A549 (cell line): ENCODE data around the gene ZSCAN1. TPM values are rescaled to one million over a fixed set of nuclear protein-coding genes. Genes with fewer than 3 reads are reported as not detected.

ENCODE experiments used
- ATAC-seq, 2 experiments: fragments of 200-7000 bp in 1 of 2; fragments of >200 bp in 1 of 2; cut with Nextera tagmentation in 1 of 2; cut with Tn5 transposase in 1 of 2; 3 replicates each; pipeline versions ENCODE4 v1.8.0 to v1.9.1; 2018 to 2020; ENCODE audit warnings: mild to moderate bottlenecking in 1 of 2, moderate library complexity in 1 of 2
- CTCF ChIA-PET: fragments of 300-600 bp; sonication (Branson Sonifier 250); formaldehyde crosslinking; extraction: SDS; loops from one replicate; lab custom pipeline; 2021; ENCODE audit warnings: antibody characterized with exemption, inconsistent platforms; lab: Yijun Ruan, JAX
- POLR2A ChIA-PET: fragments of 350-600 bp; formaldehyde crosslinking; extraction: SDS; loops from one replicate; lab custom pipeline; 2021; ENCODE audit warnings: antibody characterized with exemption, inconsistent platforms; lab: Yijun Ruan, JAX
- DNase-seq, 2 experiments: peaks; one replicate each; pipeline versions ENCODE4 v3.0.0 to v3.0.0-alpha.2; 2011 to 2016; ENCODE audit warnings: low read depth in 1 of 2, low spot score in 1 of 2
- FAIRE-seq: peaks from 2 replicates; lab custom pipeline; 2011; peaks lifted over from hg19 to GRCh38; lab: Jason Lieb, UNC
- H3K27ac ChIP-seq, 2 experiments: fragments of >200 bp; sonication (Bioruptor Twin); formaldehyde crosslinking; 3 replicates each; pipeline ENCODE4 v1.5.1; 2016 to 2017
- H3K4me1 ChIP-seq: fragments of >200 bp; sonication (Bioruptor Twin); formaldehyde crosslinking; 3 replicates; pipeline ENCODE4 v1.6.1; 2016
- H3K4me2 ChIP-seq: fragments of >200 bp; sonication (Bioruptor Twin); formaldehyde crosslinking; 3 replicates; pipeline ENCODE4 v1.6.1; 2016
- H3K4me3 ChIP-seq: fragments of >200 bp; sonication (Bioruptor Twin); formaldehyde crosslinking; 3 replicates; pipeline ENCODE4 v1.5.1; 2016
- H3K9me3 ChIP-seq: fragments of >200 bp; sonication (Bioruptor Twin); formaldehyde crosslinking; 3 replicates; pipeline ENCODE4 v1.6.1; 2016
- ATOH8 ChIP-seq: fragments of 250-450 bp; sonication (Bioruptor Pico); IDR thresholded peaks from 2 replicates; pipeline ENCODE4 v1.5.0; 2020; ENCODE audit warnings: low read depth, mild to moderate bottlenecking, moderate library complexity
- BCL3 ChIP-seq: fragments of >200 bp; sonication (Bioruptor Twin); formaldehyde crosslinking; IDR thresholded peaks from 3 replicates; pipeline ENCODE4 v1.6.1; 2016
- CHD2 ChIP-seq: fragments of 150-350 bp; IDR thresholded peaks from 2 replicates; pipeline ENCODE4 v1.6.1; 2014; ENCODE audit warnings: low read length; ENCODE audit not compliant: partially characterized antibody
- CTCF ChIP-seq: fragments of >200 bp; sonication (Bioruptor Twin); formaldehyde crosslinking; IDR thresholded peaks from 3 replicates; pipeline ENCODE4 v1.5.1; 2016
- EHF ChIP-seq: fragments of 250-450 bp; sonication (Bioruptor Pico); IDR thresholded peaks from 2 replicates; pipeline ENCODE4 v1.5.0; 2020; ENCODE audit warnings: mild to moderate bottlenecking
- EHMT2 ChIP-seq: fragments of 200-600 bp; sonication (generic); IDR thresholded peaks from 2 replicates; pipeline ENCODE4 v1.6.1; 2016; ENCODE audit warnings: antibody characterized with exemption, low read depth, mild to moderate bottlenecking, moderate library complexity
- ELK1 ChIP-seq: fragments of 150-350 bp; IDR thresholded peaks from 2 replicates; pipeline ENCODE4 v1.6.1; 2014; ENCODE audit warnings: low read depth, mild to moderate bottlenecking, low read length
- FOSB ChIP-seq: fragments of 250-450 bp; sonication (Bioruptor Pico); IDR thresholded peaks from 2 replicates; pipeline ENCODE4 v1.5.0; 2020; ENCODE audit warnings: mild to moderate bottlenecking, moderate library complexity
- FOSL2 ChIP-seq, 2 experiments: fragments of 450-650 bp in 1 of 2; fragments of >200 bp in 1 of 2; sonication (Bioruptor Twin) in 1 of 2; formaldehyde crosslinking; IDR thresholded peaks; 2 replicates each; pipeline versions ENCODE4 v1.5.0 to v1.6.1; 2016 to 2020; ENCODE audit warnings: mild to moderate bottlenecking in 1 of 2, moderate library complexity in 1 of 2
- FOXS1 ChIP-seq: fragments of 250-450 bp; sonication (Bioruptor Pico); IDR thresholded peaks from 2 replicates; pipeline ENCODE4 v1.5.0; 2020; ENCODE audit warnings: mild to moderate bottlenecking, moderate library complexity
- GATA3 ChIP-seq: IDR thresholded peaks from 2 replicates; pipeline ENCODE4 v1.6.1; 2012; ENCODE audit warnings: borderline replicate concordance
- HDAC2 ChIP-seq: fragments of 200-600 bp; sonication (generic); IDR thresholded peaks from 2 replicates; pipeline ENCODE4 v1.6.1; 2016
- HES2 ChIP-seq: fragments of >200 bp; sonication (Bioruptor Twin); formaldehyde crosslinking; IDR thresholded peaks from 2 replicates; pipeline ENCODE4 v1.6.1; 2016
- HEYL ChIP-seq: fragments of 250-450 bp; sonication (Bioruptor Pico); IDR thresholded peaks from 2 replicates; pipeline ENCODE4 v1.8.0; 2021; ENCODE audit warnings: mild to moderate bottlenecking, moderate library complexity
- HMGXB4 ChIP-seq: fragments of 250-450 bp; sonication (Bioruptor Pico); IDR thresholded peaks from 2 replicates; pipeline ENCODE4 v1.5.0; 2021; ENCODE audit warnings: mild to moderate bottlenecking, moderate library complexity, borderline replicate concordance
- HOXA7 ChIP-seq: fragments of 250-450 bp; sonication (Bioruptor Pico); IDR thresholded peaks from 2 replicates; pipeline ENCODE4 v1.5.0; 2020; ENCODE audit warnings: mild to moderate bottlenecking, moderate library complexity
- HOXB13 ChIP-seq: fragments of 250-450 bp; sonication (Bioruptor Pico); IDR thresholded peaks from 2 replicates; pipeline ENCODE4 v1.5.0; 2020; ENCODE audit warnings: low read depth, mild to moderate bottlenecking, moderate library complexity
- JUNB ChIP-seq: fragments of >200 bp; sonication (Bioruptor Twin); formaldehyde crosslinking; IDR thresholded peaks from 2 replicates; pipeline ENCODE4 v1.6.1; 2016
- MAZ ChIP-seq: fragments of 150-350 bp; IDR thresholded peaks from 2 replicates; pipeline ENCODE4 v1.6.1; 2014; ENCODE audit warnings: antibody characterized with exemption, low read depth, low read length, borderline replicate concordance
- MYC ChIP-seq: IDR thresholded peaks from 2 replicates; pipeline ENCODE4 v1.6.1; 2012; ENCODE audit warnings: mild to moderate bottlenecking, inconsistent platforms, low read length, improper control_type of control experiment, borderline replicate concordance
- NR3C1 ChIP-seq: fragments of >200 bp; sonication (Bioruptor Twin); formaldehyde crosslinking; IDR thresholded peaks from 3 replicates; pipeline ENCODE4 v1.6.1; 2017
- RARB ChIP-seq: fragments of 250-450 bp; sonication (Bioruptor Pico); IDR thresholded peaks from 2 replicates; pipeline ENCODE4 v1.8.0; 2021; ENCODE audit warnings: mild to moderate bottlenecking, moderate library complexity
- RCOR1 ChIP-seq: fragments of 150-350 bp; IDR thresholded peaks from 2 replicates; pipeline ENCODE4 v1.6.1; 2014; ENCODE audit warnings: antibody characterized with exemption, low read length, low read depth
- RFX5 ChIP-seq: fragments of 450-650 bp; IDR thresholded peaks from 2 replicates; pipeline ENCODE4 v1.7.1; 2014; ENCODE audit warnings: antibody characterized with exemption, mild to moderate bottlenecking, moderate library complexity
- TFCP2L1 ChIP-seq: fragments of 250-450 bp; sonication (Bioruptor Pico); IDR thresholded peaks from 2 replicates; pipeline ENCODE4 v1.5.0; 2021; ENCODE audit warnings: mild to moderate bottlenecking
- TP53 ChIP-seq: fragments of 250-450 bp; sonication (Bioruptor Pico); IDR thresholded peaks from 2 replicates; pipeline ENCODE4 v1.5.0; 2021; ENCODE audit warnings: mild to moderate bottlenecking, moderate library complexity
- ZC3H11A ChIP-seq: fragments of 450-650 bp; IDR thresholded peaks from 2 replicates; pipeline ENCODE4 v1.6.1; 2014; ENCODE audit warnings: antibody characterized with exemption, mild to moderate bottlenecking
- ZNF302 ChIP-seq: fragments of 250-450 bp; sonication (Bioruptor Pico); IDR thresholded peaks from 2 replicates; pipeline ENCODE4 v1.9.0; 2021; ENCODE audit warnings: inconsistent platforms, mild to moderate bottlenecking, moderate library complexity
- WGBS: methylation state at CpG from one replicate; pipeline ENCODE4 v1.1.6; 2017; ENCODE audit errors: missing lambda C conversion rate; 5-methylcytosine and 5-hydroxymethylcytosine counted together
- polyA plus RNA-seq, 4 experiments: library from polyadenylated mRNA; depleted of rRNA in 3 of 4; stranded (reverse); fragments of >200 nt; fragmentation: RNase III in 1 of 4; extraction: RNeasy Plus Mini Kit Qiagen cat#74134 plus additional on column Dnase treatment in 1 of 4; gene quantifications; 2 replicates in 3 of 4; 3 replicates in 1 of 4; pipeline ENCODE4 v1.2.3, GENCODE V29; 2011 to 2017

ZSCAN1 gene
- polyA plus RNA-seq, 2 of the 4 experiments (the other 2 are of a cell fraction), result not detected

- no peak for TF ChIP-seq HDAC2
- TF ChIP-seq TP53 (CRISPR knock-in tag), result no peak
- TF ChIP-seq ZC3H11A, result no peak
- no peak for TF ChIP-seq NR3C1
- TF ChIP-seq GATA3, result no peak
- no peak for TF ChIP-seq EHMT2
- TF ChIP-seq CTCF, result no peak
- no peak for TF ChIP-seq FOSB (CRISPR knock-in tag)
- TF ChIP-seq HES2, result no peak
- TF ChIP-seq JUNB, result no peak
- TF ChIP-seq MYC, result no peak
- TF ChIP-seq EHF, result no peak
- TF ChIP-seq HOXA7 (CRISPR knock-in tag), result no peak
- TF ChIP-seq FOXS1 (CRISPR knock-in tag), result no peak
- TF ChIP-seq HEYL, result no peak
- no peak for TF ChIP-seq ATOH8 (CRISPR knock-in tag)
- TF ChIP-seq TFCP2L1 (CRISPR knock-in tag), result no peak
- TF ChIP-seq CHD2, result no peak
- ATAC-seq (no peak), DNase-seq (no peak), FAIRE-seq (no peak)
- H3K27ac ChIP-seq, result no peak overlapping the region
- peaks cover 86% of the 10 kb centered on the region for H3K9me3 ChIP-seq
- no peak overlapping the region for H3K4me3 ChIP-seq
- no peak overlapping the region for H3K4me2 ChIP-seq
- no peaks in the 10 kb centered on the region for H3K4me1 ChIP-seq
- POLR2A ChIA-PET, result no interaction called here
- 54% methylated on average over 13 of the region's 13 CpGs for WGBS
- CTCF ChIA-PET, result no interaction called here
These were observed 54.8 kb downstream of the ZSCAN1 start for GRCh38 chr19:58088521-58089052.

GRCh38 chr19:58089846-58090245, 56.0 kb downstream of the ZSCAN1 start:
- CTCF ChIA-PET, result no interaction called here
- POLR2A ChIA-PET, result no interaction called here
- TF ChIP-seq ZNF302 (no peak), FOSL2 (IDR thresholded peaks at IDR 0.05) (no peak), FOSL2 (CRISPR knock-in tag; IDR thresholded peaks at IDR 0.05) (no peak), HEYL (no peak), MAZ (no peak), RCOR1 (no peak)
- 48% methylated on average over 15 of the region's 16 CpGs for WGBS
- Histone ChIP-seq H3K4me1 (no peaks in the 10 kb centered on the region), H3K4me2 (no peak overlapping the region), H3K9me3 (peaks cover 81% of the 10 kb centered on the region), H3K27ac (no peak overlapping the region), H3K4me3 (no peak overlapping the region)
- no peak for DNase-seq
- no peak for FAIRE-seq
- ATAC-seq, result no peak

- Histone ChIP-seq H3K4me2 (no peak overlapping the region), H3K4me1 (no peaks in the 10 kb centered on the region), H3K27ac (no peak overlapping the region), H3K4me3 (no peak overlapping the region), H3K9me3 (peaks cover 81% of the 10 kb centered on the region)
- ChIA-PET POLR2A (no interaction called here), CTCF (interaction anchor here (0.6 to 1.6 kb wide), 2 partner anchors 8 to 126 kb away, joined by 4 read pairs; no protein-coding TSS in a partner anchor)
- FAIRE-seq (no peak), ATAC-seq (no peak; a peak in 1 of 6 replicates), DNase-seq (no peak)
- 19% methylated on average over 11 of the region's 11 CpGs for WGBS
- TF ChIP-seq ELK1 (no peak), RARB (CRISPR knock-in tag) (no peak), HOXB13 (CRISPR knock-in tag) (no peak), BCL3 (no peak), NR3C1 (no peak), RFX5 (no peak), HMGXB4 (no peak)
These were observed 57.6 kb downstream of the ZSCAN1 start for GRCh38 chr19:58091251-58091995.
